GM18909 (cell line): ENCODE measurements around the gene IL4.
A peak's percentile ranks its signal among the peaks of the same experiment; 100 is the strongest.

ENCODE experiments used
- ATAC-seq: cut with Tn5 transposase; IDR thresholded peaks from one replicate; pipeline ENCODE4 v1.9.1; 2021; ENCODE audit warnings: mild to moderate bottlenecking; ENCODE audit not compliant: unreplicated experiment, poor library complexity

Gene IL4

GRCh38 chr5:132669966-132670882, 3.6 kb upstream of the IL4 start:
- ATAC-seq, result no peak

- ATAC-seq, result no peak
These were observed 2.8 kb upstream of the IL4 start for GRCh38 chr5:132671000-132671399.

DNA sequence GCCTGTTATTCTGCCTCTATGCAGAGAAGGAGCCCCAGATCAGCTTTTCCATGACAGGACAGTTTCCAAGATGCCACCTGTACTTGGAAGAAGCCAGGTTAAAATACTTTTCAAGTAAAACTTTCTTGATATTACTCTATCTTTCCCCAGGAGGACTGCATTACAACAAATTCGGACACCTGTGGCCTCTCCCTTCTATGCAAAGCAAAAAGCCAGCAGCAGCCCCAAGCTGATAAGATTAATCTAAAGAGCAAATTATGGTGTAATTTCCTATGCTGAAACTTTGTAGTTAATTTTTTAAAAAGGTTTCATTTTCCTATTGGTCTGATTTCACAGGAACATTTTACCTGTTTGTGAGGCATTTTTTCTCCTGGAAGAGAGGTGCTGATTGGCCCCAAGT, 301 bp upstream of the IL4 start:
- ATAC-seq, result no peak

DNA sequence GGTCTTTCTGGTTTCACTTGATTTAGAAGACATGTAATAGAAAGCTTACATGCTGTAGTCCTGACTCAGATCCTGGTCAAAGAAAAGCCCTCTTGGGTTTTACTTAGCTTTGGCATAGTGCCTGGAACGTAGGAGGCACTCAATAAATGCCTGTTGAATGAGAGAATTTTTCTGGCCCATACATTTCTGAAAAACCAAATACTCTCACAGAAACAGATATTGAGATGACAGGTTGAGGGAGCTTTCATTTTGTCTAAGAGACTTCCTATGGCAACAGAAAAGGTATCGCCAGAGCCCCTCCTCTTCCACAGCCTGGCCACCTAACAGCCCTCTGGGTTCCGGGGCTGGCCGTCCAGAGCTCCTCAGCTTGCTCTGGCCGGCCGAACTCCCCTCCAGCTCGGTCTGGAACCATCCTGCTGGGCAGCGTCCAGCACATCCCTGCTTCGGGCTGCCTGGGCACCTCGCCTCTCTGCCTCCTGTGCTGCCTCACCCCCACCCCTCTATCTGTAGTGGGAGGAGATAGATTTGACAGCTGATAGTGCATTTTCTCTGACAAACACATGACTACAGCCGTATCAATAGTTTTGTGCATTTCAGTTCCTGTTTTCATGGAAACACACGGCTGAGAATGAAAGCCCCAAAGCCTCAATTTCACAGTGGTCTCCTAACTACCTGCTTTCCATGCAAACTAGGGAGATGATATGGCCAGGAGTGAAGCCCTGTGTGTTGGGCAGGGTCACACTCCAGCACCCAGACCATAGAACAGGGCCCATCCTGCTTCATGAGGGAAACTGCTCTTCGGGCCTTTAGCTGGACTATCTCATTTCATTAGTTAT, 1.1 kb downstream of the IL4 start:
- ATAC-seq, result peak; percentile 84

DNA sequence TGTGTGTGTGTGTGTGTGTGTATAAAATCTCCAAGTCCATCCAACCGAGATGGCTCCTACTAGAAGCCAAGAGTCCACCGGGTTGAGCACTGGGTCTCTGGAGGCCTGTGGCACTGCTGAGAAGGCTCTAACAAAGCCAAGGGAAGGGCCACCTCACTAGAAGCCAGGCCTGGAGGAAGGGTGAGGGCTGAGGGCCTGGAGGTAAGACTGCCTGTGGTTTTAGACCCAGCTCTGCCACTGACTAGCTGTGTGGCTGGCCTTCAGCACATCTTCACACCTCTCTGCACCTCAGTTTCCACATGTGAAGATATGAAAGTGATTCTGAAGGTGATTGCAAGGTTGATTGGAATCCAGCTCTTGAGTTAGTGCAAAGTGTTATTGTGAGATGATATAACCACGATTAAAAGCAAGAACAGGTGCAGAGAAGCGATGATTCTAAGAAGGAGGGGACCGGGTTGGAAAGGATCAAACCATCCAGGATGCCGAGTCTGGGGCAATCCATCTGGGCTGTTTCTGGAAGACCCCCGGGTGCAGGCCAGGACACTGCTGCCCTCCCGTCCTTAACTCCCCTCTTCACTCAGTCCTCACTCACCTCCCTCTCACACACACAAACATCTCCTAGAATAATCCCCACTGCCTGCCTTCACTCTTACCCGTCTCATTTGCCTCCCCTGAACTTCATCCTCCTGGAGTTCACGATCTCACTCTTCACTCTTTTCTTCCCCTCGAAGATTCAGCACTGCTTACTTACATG, 2.3 kb downstream of the IL4 start:
- no peak for ATAC-seq

GRCh38 chr5:132677191-132677590, 3.4 kb downstream of the IL4 start:
- ATAC-seq, result no peak

DNA sequence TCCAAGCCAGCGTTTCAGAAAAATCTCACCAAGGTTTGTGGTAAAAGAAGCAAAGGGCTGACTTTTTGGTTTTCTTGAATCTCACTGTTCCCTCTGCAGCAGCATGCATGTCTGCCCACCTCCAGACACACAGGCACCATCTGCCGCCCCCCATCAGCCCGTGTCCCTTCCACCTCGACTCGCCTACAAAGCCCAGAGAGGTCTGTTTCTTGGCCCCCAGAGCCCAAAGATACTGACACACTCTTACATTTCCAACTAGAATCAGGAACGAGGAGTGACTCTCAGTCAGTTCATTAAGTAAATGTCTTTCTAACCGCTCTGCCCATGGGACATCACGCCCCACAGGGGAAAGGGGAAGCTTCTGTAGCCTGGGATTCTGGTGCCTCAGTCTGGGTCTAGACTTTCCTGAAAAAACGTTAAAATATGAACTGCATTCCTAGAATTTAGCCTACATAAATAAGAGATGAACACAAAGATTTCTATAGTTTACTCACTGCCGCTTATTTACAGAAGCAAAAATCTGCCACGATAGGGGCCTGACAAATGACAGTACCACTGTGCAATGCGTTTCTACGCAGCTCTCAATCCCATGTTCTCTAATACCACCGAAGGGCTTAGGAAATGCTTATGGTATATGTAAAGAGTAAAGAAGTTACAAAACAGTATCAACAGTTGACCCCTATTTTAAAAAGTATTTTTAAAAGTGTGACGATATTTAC, 4.1 kb downstream of the IL4 start:
- ATAC-seq, result no peak

GRCh38 chr5:132678735-132679134, 4.9 kb downstream of the IL4 start:
- no peak for ATAC-seq

DNA sequence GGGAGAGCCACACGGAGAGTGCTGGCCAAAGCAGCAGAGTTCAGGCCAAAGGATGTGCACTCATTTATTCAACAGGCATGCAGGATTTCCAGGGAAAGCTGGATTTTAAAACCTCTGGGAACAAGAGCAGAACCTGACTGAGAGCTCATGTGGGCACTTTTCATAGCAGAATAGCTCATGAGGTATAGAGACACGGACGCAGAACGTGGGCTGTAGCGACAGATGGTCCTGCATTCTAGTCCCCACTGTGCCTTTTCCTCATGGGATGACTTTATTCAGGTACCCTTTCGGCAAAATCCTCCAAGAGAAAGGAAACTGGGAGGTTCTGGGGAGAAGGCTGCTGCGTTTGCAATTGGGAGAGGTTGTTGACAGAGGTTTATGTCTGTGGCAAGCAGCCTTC, 5.4 kb downstream of the IL4 start:
- ATAC-seq, result no peak

DNA sequence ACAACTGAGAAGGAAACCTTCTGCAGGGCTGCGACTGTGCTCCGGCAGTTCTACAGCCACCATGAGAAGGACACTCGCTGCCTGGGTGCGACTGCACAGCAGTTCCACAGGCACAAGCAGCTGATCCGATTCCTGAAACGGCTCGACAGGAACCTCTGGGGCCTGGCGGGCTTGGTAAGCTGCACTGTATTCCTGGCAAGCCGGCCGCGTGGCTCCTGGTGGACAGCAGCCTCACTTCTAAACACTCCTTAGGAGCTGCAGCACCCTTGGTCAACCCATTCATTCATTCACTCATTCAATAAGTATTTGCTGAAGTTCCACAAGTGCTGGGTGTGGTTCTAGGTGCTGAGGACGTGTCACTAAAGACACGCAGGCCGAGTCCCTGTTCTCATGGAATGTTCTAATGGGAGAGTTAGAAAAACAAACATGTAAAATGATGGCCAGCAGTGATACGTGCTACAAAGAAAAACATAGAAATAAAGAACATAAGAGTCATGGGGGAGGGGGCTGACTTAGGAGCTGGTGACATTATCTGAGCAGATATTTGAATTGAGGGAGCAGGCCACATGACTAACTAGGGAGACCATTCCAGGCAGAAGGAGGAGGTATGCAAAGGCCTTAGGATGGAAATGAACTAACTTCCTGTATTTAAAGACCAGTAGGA, 6.1 kb downstream of the IL4 start:
- no peak for ATAC-seq

- ATAC-seq, result no peak
These were observed 7.1 kb downstream of the IL4 start for GRCh38 chr5:132680780-132681475.

GRCh38 chr5:132681476-132681831, 7.7 kb downstream of the IL4 start:
- no peak for ATAC-seq

- ATAC-seq, result no peak
These were observed 8.2 kb downstream of the IL4 start for GRCh38 chr5:132681983-132682382.

- no peak for ATAC-seq
These were observed 10.7 kb downstream of the IL4 start for GRCh38 chr5:132684491-132684890.

GRCh38 chr5:132684922-132685720, 11.3 kb downstream of the IL4 start:
- ATAC-seq, result no peak

DNA sequence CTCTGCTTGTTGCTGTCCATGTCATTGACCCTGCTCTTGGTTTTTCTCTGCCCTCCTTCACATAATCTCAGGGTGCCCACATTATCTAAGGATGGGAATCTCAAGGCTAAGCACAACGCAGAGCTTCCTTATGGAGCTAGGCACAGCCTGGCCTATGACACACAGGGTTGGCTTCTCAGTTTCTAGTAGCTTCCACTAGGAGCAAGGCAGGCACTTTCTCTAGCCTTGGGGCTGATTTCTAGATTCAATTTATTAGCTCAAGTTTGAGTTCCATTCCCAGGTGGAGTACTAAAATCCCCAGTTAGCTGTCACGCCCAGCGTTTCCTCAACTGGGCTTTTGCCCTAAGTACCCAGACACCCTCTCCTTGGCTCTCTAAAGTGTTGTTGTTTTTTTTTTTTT, 12.4 kb downstream of the IL4 start:
- no peak for ATAC-seq

DNA sequence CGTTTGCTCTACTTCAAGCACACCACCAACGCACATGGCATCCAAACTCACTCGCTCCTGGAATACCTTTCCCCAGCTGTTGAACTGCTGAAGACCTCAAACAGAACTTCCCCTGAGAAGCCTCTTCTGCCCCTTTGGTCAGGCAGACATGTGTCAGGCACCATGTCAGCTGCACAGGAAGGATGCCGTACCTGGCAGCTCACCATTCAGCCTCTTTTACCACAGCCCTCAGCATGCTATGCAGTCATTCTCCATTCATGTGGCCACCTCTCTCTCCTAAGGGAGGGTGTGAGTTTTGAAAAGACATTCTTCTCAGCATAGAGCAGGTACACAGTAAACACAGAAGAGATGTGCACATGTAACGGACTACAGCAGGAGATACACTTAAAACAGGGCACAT, 14.2 kb downstream of the IL4 start:
- ATAC-seq, result peak; percentile 50
